Peyer's patch (tissue), 4 donors: ENCODE measurements around the gene TMEM109. TPM values are rescaled to one million over a fixed set of nuclear protein-coding genes. Genes with fewer than 3 reads are reported as not detected.

Experiments used
- DNase-seq, 3 donors: peaks; one replicate each; pipeline ENCODE4 v3.0.0-alpha.2; 2017 to 2019
- H3K27ac ChIP-seq, 4 donors: fragments of 200-600 bp; sonication (generic); one replicate each; pipeline ENCODE4 v1.5.1; 2016 to 2019
- H3K27me3 ChIP-seq, 2 donors: fragments of 200-600 bp; sonication (generic); one replicate each; pipeline ENCODE4 v1.5.1; 2019
- H3K36me3 ChIP-seq, 3 donors: fragments of 200-600 bp; sonication (generic); one replicate each; pipeline ENCODE4 v1.5.1; 2016 to 2019
- H3K4me1 ChIP-seq, 4 donors: fragments of 200-600 bp; sonication (generic); one replicate each; pipeline ENCODE4 v1.5.1; 2016 to 2019
- H3K4me3 ChIP-seq, 4 donors: fragments of 200-600 bp; sonication (generic); 1 replicate in 3 of 4; 2 replicates in 1 of 4; pipeline ENCODE4 v1.5.1; 2016 to 2019; ENCODE audit warnings: mild to moderate bottlenecking in 1 of 4
- H3K9me3 ChIP-seq, 4 donors: fragments of 200-600 bp; sonication (generic); one replicate each; pipeline ENCODE4 v1.5.1; 2016 to 2019; ENCODE audit warnings: mild to moderate bottlenecking in 1 of 4
- POLR2A ChIP-seq, 2 donors: fragments of 450-650 bp; IDR thresholded peaks; one replicate each; pipeline ENCODE4 v1.5.1; 2017; ENCODE audit warnings: antibody characterized with exemption in 2 of 2, mild to moderate bottlenecking in 2 of 2, moderate library complexity in 2 of 2
- total RNA-seq, 4 donors: library from RNA; depleted of rRNA; stranded (reverse); fragments of >200 nt; gene quantifications; one replicate each; pipeline ENCODE4 v1.1.0, GENCODE V29; 2016
- TF ChIP-seq, protein P1 (sequence below), 6 experiments: fragments of 450-650 bp in 4 of 6; fragments of 200-600 bp in 2 of 6; sonication (generic) in 1 of 6; IDR thresholded peaks; one replicate each; pipeline ENCODE4 v1.5.1; 2017 to 2019; ENCODE audit warnings: antibody characterized with exemption in 6 of 6, mild to moderate bottlenecking in 3 of 6, moderate library complexity in 1 of 6

TMEM109 gene
- total RNA-seq, 4 donors from 2014 or later: 26.3 to 40.5 (median 36.6) TPM

DNA sequence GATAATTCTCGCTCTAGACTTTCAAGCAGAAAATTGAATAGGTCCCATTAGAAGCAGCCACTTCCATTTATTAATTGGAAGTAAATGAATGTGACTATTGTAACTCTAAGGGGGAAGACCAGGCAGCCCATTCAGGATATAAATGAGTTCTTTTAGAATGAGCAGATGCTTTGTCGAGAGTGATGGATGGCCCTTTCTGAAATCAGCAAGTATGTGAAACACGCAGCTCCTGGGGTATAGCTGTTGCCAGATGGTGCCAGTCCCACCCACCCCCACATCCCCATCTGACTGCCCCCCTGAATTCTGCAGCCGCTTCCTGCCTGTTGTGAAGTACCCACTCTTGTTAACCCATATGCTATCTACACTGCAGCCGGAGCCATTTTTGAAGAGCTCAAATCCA, 34.3 kb downstream of the TMEM109 start:
- Histone ChIP-seq H3K4me1 (peaks cover 0 to 7% (median 2%) of the 10 kb centered on the region in 4 donors), H3K27me3 (no peaks in the 10 kb centered on the region), H3K27ac (no peak overlapping the region), H3K4me3 (no peak overlapping the region), H3K36me3 (no peaks in the 10 kb centered on the region), H3K9me3 (no peaks in the 10 kb centered on the region)
- TF ChIP-seq POLR2A (IDR thresholded peaks at IDR 0.05): no peak
- TF ChIP-seq, protein P1, sequence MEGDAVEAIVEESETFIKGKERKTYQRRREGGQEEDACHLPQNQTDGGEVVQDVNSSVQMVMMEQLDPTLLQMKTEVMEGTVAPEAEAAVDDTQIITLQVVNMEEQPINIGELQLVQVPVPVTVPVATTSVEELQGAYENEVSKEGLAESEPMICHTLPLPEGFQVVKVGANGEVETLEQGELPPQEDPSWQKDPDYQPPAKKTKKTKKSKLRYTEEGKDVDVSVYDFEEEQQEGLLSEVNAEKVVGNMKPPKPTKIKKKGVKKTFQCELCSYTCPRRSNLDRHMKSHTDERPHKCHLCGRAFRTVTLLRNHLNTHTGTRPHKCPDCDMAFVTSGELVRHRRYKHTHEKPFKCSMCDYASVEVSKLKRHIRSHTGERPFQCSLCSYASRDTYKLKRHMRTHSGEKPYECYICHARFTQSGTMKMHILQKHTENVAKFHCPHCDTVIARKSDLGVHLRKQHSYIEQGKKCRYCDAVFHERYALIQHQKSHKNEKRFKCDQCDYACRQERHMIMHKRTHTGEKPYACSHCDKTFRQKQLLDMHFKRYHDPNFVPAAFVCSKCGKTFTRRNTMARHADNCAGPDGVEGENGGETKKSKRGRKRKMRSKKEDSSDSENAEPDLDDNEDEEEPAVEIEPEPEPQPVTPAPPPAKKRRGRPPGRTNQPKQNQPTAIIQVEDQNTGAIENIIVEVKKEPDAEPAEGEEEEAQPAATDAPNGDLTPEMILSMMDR (IDR thresholded peaks at IDR 0.05): no peak
- no peak for DNase-seq

DNA sequence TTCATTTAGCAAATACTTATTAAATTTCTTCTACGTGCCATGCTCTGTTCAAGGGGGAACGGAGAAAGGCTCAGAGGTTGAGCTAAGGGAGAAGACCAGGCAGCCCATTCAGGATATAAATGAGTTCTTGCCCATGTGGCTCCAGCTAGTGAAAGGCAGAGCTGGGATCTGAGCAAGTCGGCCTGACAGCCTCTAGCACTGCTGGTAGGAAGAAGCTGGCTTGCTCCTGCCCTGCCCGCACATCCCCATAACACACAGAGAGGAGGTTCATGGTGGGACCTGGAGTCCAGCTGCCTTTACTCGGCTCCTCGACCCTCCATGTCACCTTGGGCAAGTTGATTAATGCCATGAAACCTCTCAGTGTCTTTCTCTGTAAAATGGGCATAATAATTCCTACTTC, 36.1 kb downstream of the TMEM109 start:
- H3K27me3 ChIP-seq: no peaks in the 10 kb centered on the region
- no peaks in the 10 kb centered on the region for H3K9me3 ChIP-seq
- no peak for DNase-seq
- H3K36me3 ChIP-seq: no peaks in the 10 kb centered on the region
- peaks cover 0 to 5% (median 2%) of the 10 kb centered on the region in 4 donors for H3K4me1 ChIP-seq
- H3K27ac ChIP-seq: peak overlapping the region in 2 of 4 donors; percentile 12 to 83
- peak overlapping the region in 3 of 4 donors; percentile 42 to 59 (median 57) for H3K4me3 ChIP-seq
- TF ChIP-seq, protein P1 (IDR thresholded peaks at IDR 0.05): no peak
- TF ChIP-seq POLR2A (IDR thresholded peaks at IDR 0.05): no peak

DNA sequence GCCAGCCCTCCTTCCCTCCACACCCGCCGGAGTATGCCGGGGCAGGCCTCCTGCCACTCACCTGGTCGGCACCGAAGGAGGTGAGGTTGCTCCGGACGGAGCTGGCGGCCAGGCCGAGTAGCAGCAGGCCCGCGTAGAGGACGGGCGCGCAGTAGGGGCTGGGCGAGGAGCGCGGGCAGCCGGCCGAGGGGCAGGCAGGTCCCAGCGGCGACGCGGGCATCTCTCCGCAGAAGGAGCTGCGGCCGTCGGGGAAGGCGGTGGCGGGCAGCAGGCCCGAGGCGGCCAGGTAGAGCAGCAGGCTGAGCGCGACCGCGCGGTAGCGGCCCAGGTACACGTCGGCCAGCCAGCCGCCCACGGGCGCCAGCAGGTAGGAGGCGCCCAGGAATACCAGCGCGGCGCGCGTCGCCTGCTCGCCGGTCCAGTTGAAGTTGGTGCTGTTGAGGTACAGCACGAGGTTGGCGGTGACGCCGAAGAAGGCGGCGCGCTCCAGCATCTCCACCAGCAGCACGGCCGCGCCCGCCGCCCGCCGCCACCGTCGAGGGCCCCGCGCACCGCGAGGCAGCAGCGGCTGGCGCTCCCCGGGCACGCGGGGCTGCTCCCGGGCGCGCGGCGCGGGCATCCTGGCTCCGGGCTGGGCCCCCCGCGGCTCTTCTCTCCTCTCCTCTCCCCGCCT, 37.1 kb downstream of the TMEM109 start:
- TF ChIP-seq, protein P1 (IDR thresholded peaks at IDR 0.05): no peak
- TF ChIP-seq POLR2A (IDR thresholded peaks at IDR 0.05): no peak
- H3K27ac ChIP-seq: peak overlapping the region; percentile 78 to 92 (median 84)
- H3K27me3 ChIP-seq: no peaks in the 10 kb centered on the region
- H3K4me1 ChIP-seq: peaks cover 0 to 5% (median 2%) of the 10 kb centered on the region in 4 donors
- peak overlapping the region; percentile 42 to 61 (median 58) for H3K4me3 ChIP-seq
- DNase-seq: peak in 1 of 3 donors; percentile 66
- no peaks in the 10 kb centered on the region for H3K9me3 ChIP-seq
- no peaks in the 10 kb centered on the region for H3K36me3 ChIP-seq

DNA sequence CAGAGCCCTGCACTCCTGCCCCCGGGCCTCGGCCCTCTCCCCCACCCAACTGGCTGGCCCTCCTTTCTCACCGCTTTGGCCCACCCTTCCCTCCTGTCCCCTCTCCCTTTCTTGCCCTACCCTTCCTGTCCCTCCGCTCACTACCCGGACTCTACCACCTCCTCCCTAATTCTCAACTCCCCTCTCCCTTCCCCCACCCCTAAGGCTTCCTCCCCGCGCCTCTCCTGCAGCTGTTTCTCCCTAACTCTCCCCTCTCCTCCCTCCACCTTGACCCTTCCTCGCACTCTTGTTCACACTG, 37.6 kb downstream of the TMEM109 start:
- Histone ChIP-seq H3K27me3 (no peaks in the 10 kb centered on the region), H3K9me3 (no peaks in the 10 kb centered on the region), H3K4me3 (peak overlapping the region; percentile 42 to 61 (median 58)), H3K27ac (peak overlapping the region; percentile 78 to 92 (median 84)), H3K4me1 (peaks cover 0 to 5% (median 2%) of the 10 kb centered on the region in 4 donors), H3K36me3 (no peaks in the 10 kb centered on the region)
- TF ChIP-seq, protein P1 (IDR thresholded peaks at IDR 0.05): no peak
- no peak for TF ChIP-seq POLR2A (IDR thresholded peaks at IDR 0.05)
- DNase-seq: no peak

DNA sequence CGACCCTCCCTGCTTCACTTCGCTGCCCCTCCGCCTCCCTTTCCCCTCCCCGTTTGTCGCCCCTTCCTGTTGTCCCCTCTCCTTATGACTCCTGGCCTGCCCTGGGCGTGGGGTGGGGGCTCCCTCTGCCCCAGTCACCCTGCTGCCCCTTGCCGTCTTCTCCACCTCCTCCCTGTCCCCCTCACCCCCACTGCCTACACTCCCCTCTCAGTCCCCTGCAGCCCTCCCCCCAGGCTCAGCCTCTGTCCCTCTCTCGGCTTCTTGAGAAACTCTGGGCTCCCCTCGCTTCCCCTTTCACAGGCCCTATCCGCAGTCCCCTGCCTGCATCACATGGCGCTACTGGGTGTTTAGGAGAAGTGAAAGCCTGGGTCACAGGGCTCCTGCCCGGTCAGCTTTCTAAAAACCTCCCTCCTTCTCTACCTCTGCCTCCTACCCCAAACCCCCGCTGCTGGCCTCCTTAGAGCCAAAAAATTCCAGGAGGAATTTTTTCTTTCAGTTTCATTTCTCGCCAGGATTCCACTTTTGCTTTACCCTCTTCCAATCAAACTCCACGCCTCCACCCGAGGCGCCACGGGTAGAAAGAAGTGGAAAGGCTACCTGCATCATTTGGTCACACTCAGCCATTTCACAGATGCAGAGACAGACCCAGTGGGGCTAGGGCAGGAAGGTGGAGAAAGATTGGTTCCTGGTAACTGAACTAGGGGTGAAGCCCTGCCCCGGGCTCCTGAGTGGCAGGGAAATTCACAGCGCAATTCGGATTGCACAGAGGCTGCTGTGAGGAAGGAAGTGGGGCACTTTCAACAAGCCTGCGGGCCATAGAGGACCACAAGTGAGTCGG, 38.2 kb downstream of the TMEM109 start, which contains the start of gene SLC15A3:
Gene SLC15A3, minus strand, starts transcription at position 273 of the 838 bp plus-strand sequence. CDS start 625 bp downstream, outside the sequence.
- peak within 1 kb of the TSS; percentile 78 to 92 (median 84) for H3K27ac ChIP-seq
- TF ChIP-seq POLR2A (IDR thresholded peaks at IDR 0.05): no peak
- TF ChIP-seq, protein P1 (IDR thresholded peaks at IDR 0.05): no peak
- no peaks in the 10 kb centered on the region for H3K36me3 ChIP-seq
- peaks cover 0 to 5% (median 2%) of the 10 kb centered on the region in 4 donors for H3K4me1 ChIP-seq
- H3K9me3 ChIP-seq: no peaks in the 10 kb centered on the region
- H3K27me3 ChIP-seq: no peaks in the 10 kb centered on the region
- H3K4me3 ChIP-seq: peak within 1 kb of the TSS; percentile 42 to 61 (median 58)
- DNase-seq: peak in 2 of 3 donors; percentile 88 to 91
